ENCODE measurements around the gene PPDPF.
A peak's percentile ranks its signal among the peaks of the same experiment; 100 is the strongest.

PPDPF gene

DNA sequence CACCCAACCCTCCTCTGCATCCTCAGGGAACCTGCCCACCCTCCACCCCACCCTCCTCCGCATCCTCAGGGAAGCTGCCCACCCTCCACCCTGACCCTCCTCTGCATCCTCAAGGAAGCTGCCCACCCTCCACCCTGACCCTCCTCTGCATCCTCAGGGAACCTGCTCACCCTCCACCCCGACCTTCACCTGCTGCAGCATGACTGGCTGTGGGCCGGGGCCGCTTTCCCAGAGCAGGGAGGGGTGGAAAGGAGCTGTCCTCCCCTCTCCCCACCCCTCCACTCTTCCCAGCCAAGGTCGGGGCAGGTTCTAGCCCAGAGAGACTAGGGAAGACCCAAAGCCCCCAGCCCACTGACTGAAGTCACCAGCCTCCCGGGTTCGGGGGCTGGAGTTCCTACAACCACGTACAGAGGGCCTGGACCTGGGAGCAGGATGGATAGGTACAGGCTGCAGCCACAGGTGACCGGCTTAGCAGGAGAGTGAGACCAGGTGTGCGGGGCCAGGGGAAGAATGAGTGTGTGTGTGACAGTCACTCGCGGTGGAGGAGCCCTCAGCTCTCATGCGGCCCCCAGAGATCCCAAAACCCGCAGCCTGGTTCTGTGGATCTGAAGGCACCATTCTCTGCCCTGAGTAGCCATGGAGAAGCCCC, 33.3 kb upstream of the PPDPF start:
- no peak for DNase-seq (ENCODE audit: low read depth in 2 of 3, low spot score in 1 of 3)

DNA sequence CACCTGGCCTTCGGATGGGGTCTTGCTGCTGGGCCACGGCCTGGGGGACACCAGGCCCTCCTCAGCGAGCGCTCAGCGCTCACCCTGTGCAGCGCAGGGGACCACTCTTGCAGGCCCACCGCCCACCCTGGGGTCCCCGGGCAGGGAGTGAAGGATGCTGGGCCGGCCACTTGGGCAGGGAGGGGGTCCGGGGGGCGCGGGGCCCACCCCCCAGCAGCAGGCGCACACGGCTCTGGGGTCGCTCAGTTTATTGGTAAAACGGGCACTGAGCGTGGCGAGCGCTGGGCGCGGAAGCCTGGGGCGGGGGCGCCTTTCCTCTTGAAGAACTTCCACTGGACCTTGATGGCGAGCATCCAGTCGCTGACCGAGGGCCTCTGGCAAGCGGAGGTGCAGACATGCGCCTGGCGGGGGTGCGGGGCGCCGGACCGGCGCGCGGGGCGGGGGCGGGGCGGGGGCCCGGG, 32.8 kb upstream of the PPDPF start:
- DNase-seq (ENCODE audit: low read depth in 2 of 3, low spot score in 1 of 3), result no peak

DNA sequence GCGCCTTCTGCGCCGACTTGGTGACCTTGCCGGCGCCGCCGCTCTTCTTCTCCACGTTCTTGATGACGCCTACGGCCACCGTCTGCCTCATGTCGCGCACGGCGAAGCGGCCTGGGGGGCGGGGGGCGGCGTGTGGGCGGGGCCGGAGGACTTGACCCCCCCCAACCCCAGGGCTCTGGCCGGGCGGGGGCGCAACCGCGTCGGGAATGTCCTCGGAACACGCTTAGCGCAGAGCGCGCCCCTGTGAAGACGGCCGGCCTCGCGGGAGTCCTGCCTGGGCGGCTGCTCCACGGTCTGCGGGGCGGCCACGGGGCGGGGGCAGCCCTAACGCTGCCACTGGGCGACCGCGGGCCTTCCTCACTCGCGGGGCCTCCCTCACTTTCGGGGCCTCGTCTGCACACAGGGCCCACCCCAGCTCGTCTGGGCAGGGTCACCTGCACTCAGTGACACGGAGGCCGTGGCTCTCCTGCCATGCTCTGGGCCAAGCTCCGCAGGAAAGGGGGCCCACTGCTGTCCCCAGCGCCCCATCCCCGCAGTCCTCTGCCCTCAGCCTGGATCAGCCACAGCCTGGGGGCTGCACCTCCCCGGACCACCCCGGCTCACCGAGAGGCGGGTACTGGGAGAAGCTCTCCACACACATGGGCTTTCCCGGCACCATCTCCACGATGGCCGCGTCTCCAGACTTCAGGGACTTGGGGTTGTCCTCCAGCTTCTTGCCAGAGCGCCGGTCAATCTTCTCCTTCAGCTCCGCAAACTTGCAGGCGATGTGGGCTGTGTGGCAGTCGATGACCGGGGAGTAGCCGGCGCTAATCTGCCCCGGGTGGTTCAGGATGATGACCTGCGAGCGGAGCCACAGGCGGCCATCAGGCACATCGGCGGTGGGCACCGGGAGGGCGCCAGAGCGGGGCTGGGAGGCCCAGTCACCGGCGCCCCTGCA, 32.0 kb upstream of the PPDPF start:
- no peak for DNase-seq (ENCODE audit: low read depth in 2 of 3, low spot score in 1 of 3)

DNA sequence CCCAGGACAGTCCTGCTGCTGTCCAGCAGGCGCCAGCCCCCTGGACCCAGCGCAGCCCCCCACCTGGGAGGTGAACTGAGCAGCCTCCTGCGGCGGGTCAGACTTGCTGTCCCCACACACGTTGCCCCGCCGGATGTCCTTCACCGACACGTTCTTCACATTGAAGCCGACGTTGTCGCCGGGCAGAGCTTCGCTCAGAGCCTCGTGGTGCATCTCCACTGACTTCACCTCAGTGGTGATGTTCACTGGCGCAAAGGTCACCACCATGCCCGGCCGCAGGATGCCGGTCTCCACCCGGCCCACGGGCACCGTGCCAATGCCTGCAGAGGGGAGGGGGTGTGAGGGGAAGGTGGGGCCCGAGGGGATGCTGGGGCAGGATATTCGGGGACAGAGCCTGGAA, 30.1 kb upstream of the PPDPF start:
- DNase-seq (ENCODE audit: low read depth in 2 of 3, low spot score in 1 of 3), result no peak

DNA sequence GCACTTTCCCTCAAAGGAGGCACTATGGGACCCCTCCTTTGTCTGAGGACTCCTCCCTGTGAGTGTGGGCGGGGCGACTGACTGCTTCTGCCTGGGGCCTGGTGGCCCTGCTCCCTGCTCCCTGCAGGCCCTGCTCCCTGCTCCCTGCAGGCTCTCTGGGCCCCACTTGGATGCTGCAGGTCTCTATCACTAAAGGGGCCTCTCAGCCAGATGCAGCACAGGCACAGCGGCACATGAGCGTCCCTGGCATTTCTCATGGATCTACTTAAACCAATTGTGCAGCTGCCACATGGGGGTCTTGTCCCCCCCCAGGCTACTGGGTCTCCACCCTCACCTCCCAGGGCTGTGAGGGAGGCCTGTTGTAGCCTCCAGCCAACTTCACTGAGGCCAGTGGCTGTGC, 29.5 kb upstream of the PPDPF start:
- no peak for DNase-seq (ENCODE audit: low read depth in 2 of 3, low spot score in 1 of 3)

DNA sequence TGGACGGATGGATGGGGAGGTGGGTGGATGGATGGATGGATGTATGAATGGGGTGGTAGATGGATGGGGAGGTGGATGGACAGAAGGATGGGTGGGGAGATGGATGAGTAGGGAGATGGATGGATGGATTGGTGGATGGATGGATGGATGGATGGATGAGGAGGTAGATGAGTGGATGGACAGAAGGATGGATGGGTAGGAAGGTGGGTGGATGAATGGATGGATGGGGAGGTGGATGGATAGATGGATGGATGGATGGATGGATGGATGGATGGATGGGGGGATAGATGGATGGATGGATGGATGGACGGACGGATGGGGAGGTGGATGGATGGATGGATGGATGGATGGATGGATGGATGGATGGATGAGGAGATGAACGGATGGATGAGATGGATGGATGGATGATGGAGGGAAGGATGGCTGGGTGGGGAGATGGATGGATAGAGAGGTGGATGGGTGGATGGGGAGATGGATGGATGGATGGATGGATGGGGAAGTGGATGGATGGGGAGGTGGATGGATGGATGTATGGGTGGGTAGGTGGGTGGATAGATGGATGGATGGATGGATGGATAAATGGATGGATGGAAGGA, 28.8 kb upstream of the PPDPF start:
- DNase-seq (ENCODE audit: low read depth in 2 of 3, low spot score in 1 of 3), result no peak

DNA sequence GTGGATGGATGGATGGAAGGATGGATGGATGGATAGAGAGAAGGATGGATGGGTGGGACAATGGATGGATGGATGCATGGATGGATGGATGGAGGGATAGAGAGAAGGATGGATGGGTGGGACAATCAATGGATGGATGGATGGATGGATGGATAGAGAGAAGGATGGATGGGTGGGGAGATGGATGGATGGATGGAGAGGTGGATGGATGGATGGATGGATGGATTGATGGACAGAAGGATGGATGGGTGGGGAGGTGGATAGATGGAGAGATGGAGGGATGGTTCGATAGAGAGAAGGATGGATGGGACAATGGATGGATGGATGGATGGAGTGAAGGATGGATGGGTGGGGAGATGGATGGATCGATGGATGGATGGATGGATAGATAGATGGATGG, 28.0 kb upstream of the PPDPF start:
- no peak for DNase-seq (ENCODE audit: low read depth in 2 of 3, low spot score in 1 of 3)

DNA sequence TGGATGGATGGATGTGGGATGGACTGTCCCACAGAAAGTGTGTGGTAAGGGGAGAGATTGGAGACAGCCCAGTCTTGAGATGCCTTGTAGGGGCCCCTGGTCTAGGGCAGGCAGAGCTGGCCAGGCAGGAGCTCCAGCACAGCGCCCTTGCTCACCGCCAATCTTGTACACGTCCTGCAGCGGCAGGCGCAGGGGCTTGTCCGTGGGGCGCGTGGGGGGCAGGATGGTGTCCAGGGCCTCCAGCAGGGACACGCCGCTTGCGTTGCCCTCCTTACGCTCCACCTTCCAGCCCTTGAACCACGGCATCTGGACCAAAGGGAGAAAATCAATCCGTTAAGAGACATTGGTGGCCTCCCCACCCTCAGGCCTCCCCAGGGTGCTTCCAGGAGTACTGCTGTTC, 27.6 kb upstream of the PPDPF start:
- no peak for DNase-seq (ENCODE audit: low read depth in 2 of 3, low spot score in 1 of 3)

DNA sequence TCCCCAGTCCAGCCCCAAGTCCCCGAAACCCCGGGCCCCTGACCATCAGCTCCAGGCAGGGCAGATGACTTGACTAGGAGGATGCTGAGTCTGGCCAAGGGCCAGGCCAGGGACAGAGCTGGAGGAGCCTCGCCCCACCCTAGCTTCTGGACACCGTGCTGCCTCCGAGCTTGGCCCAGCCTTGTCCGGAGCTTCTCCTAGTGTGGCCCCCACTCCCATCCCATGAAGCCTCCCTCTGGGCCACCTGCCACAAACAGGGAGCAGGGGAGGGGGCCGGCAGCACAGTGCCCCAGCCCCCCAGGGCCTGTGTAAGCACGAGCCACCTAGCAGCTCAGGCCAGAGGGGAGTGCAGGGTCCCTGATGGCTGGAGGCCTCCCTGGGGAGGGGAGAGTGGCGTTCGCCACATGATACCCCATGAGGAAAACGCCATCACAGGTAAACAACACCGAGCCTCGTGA, 27.0 kb upstream of the PPDPF start:
- DNase-seq (ENCODE audit: low read depth in 2 of 3, low spot score in 1 of 3), result no peak

DNA sequence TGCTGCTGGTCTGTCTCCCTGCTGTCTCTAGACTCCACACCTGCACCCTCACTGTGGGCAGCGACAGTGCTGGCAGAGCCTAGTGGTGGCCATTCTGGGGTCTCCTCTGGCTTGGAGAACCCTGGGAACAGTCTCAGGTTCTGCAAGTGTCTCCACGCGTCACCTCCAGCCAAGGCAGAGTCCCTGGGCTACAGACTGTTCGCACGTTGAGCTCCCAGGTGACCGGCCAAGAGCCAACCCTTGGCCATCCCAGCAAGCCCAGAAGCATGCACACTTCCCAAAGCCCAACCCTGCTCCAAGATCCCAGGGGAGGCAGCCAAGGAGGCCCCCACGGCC, 26.5 kb upstream of the PPDPF start:
- DNase-seq (ENCODE audit: low read depth in 2 of 3, low spot score in 1 of 3), result no peak

DNA sequence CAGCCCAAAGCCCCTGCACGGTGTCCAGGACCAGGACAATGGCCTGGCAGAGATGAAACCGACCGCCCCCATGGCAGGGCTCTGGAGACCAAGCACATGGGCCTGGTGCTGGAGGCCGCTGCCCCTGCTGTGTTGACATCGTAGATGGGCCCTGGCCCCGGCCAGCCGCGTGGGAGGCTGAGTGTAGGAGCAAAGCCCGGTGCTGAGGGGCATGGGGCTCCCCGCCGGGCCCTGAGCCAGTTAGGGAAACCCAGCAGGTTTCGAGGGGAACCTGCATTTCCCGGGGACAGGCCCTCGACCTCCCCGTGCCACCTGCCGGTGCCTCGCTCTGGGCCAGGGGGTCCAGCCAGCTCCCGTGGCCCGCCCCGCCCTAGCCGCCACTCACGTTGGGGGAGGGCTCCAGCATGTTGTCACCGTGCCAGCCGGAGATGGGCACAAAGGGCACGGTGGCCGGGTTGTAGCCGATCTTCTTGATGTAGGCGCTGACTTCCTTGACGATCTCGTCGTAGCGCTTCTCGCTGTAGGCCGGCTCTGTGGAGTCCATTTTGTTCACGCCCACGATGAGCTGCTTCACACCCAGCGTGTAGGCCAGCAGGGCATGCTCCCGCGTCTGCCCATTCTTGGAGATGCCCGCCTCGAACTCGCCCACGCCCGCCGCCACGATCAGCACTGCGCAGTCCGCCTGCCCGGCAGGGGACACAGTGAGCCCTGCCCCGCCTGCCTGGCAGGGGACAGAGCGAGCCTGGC, 26.0 kb upstream of the PPDPF start:
- no peak for DNase-seq (ENCODE audit: low read depth in 2 of 3, low spot score in 1 of 3)

DNA sequence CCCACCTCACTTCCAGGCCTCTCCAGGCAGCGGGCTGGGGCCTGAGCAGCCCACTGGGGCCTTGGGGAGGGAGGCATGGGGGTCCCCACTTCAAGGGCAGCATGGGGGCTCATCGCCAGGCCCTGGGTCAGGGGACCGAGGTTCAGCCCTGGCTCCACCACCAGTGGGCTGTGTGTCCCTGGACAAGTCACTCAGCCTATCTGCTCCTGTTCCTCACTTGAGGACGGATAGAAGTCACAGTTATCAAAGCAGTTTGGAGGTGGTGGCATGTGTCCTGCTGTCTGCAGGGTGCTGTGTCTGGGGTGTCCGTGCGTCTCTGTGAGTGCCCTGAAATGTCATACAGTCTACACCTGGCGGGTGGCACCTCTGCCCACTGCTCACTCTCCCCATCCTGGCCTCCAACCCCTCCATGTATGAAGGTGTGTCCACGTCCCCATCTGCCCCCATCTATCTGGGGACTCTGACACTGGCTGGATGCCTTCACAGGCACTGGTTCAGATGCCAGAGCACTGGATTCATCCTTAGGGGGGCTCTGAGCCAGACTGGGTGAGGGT, 25.3 kb upstream of the PPDPF start:
- no peak for DNase-seq (ENCODE audit: low read depth in 2 of 3, low spot score in 1 of 3)

DNA sequence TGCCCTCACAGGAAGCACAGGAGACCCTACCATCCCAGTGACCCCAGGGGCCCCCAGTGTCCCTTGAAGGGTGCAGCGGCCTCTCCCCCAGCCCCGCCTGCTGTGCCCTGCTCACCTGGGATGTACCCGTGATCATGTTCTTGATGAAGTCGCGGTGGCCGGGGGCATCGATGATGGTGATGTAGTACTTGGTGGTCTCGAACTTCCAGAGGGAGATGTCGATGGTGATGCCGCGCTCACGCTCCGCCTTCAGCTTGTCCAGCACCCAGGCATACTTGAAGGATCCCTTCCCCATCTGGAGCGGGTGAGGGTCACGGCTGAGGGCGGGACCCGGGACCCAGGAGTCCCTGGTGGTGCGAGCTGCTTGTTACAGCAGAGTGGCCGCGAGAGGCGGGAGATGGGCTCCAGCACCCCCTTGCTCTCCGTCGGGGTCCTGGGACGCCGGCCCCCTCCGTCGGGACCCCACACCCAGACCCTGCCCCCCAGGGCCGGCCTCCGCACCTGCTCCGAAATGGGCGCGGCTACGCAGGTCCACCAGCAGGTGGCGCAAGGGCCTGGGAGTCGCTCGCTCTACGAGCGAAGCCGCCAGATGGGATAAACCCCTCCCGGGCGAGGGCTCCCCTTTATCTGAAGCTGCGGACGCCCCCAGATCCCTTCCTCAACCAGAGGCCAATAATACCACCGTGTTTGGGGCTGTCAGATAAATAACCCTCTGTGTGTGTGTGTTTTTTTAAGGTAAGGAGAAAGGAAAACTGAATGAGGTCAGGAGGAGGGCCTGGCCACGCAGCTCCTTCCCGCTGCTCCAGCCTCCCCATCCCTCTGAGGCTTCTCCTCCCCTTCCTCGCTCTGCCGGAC, 24.6 kb upstream of the PPDPF start:
- peak; percentile 41 to 83 (median 66) for DNase-seq (ENCODE audit: low read depth in 2 of 3, low spot score in 1 of 3)

DNA sequence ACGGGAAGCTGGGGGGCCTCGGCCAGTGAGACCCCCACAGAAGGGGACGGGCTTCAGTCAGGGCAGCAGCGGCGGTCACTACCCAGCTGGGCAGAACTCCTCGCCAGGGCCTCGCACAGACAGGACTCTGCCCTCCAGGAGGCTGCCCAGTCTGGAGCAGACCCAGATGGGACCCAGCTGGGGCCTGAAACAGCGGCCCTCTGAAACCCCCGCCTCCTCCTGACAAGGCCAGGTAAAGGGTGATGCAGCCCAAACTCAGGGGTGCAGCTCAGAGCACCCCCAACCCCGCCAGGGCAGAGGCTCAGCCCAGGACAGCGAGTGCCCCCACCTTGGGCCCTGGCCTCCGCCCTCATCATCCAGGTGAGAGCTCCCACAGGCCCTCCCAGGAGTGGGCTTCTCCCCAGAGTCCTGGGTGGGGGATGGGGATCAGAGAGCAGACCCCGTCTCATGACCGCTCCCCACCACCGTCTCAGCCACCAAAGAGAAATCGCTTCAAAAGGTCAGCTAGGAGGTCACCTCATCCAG, 23.9 kb upstream of the PPDPF start:
- DNase-seq (ENCODE audit: low read depth in 2 of 3, low spot score in 1 of 3), result no peak

DNA sequence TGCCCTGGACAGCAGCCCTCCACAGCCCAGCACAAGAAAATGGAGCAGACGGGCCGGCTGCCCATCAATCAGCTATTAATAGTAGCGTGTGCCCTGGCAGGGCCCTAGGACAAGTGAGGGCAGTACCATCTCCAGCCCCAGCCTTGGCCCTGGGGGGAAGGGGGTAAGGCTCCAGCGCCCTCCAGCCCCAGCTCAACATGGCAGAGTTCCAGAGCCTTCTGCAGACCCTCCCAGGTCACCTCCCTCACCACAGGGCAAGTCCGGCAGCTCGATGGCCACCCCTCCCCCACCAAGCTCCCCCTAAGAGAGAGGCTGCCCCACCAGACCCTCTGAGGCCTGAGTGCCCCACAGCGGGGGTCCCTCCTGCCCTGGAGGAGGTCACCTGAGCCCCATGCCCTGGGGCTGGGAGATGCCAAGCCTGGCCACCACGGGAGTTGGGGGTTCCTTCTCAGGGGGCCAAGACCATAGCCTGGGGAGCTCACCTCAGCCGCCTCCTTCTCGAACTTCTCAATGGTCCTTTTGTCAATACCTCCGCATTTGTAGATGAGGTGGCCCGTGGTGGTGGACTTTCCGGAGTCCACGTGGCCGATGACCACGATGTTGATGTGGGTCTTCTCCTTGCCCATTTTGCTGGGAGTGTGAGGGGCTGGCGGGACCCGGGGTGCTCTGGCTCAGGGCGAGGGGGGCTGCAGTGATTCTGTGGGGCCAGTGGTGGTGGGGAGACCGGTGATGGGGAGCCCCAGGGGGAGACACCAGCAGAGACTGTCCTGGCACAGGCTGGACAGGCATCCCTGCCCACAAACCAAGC, 23.2 kb upstream of the PPDPF start:
- no peak for DNase-seq (ENCODE audit: low read depth in 2 of 3, low spot score in 1 of 3)

DNA sequence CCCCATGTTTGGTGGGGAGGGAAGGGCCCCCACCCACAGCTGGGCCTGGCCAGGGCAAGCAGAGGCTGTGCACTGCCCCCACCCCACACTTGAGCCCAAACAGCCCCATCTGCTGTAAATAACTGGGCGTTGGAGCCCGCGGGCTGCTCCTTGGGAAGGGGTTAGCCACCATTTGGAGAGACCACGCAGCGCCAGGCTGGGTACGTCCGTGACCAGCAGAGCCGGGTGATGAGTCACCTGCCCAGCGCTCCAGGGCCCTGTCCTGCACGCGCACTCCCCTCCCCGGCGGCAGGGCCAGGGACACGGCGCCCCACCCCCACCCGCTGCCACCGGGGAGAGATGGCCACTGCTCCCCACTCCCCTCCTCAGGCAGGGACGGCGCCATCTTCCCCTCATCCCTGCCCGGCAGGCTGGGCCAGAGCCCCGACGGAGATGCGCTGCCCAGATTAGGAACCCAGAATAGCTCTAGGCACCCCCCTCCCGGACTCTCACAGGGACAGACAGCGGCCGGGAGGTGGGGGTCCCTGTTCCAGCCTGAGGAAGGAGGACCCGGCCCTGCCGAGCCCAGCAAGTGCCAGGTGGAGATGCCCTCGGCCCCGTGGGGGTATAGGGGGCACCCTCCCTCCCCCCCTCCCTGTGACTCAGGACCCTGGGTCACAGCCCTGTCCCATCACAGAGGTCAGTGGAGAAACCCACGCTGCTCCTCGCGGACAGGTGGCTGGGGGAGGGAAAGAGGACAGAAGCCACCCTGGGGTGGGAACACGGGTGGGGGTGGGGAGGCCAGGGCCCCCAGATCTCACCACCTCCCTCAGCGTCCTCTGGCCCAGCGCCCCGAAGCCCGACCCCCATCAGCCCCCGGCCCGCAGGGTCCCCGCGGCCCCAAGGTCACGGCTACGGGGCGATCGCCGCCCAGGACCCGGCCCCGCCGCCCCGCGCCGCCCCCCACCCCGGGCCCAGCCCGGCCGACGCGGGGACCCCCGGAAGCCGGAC, 22.3 kb upstream of the PPDPF start:
- no peak for DNase-seq (ENCODE audit: low read depth in 2 of 3, low spot score in 1 of 3)

DNA sequence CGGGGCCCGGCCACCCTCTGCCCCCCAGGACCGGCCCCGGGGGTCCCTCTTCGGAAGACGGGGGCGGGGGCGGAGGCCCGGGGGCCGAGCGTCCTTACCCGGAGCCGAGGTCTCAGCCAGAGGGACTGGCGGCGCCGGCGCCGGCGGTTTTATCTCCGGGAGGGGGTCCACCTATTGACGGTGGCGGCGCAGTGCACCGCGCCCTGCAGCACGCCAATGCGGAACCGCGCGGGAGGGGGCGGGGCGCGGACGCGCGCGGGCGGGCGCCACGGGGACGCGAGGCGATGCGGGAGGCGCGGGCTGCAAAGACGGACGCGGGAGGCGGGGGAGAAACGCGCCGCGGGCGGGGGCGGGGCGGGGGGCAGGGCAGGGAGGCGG, 21.6 kb upstream of the PPDPF start, which contains the start of gene EEF1A2:
Gene EEF1A2, minus strand, starts transcription at position 124 of the 378 bp plus-strand sequence. CDS start 1,320 bp downstream, outside the sequence.
- DNase-seq (ENCODE audit: low read depth in 2 of 3, low spot score in 1 of 3), result no peak

Measured in stimulated activated CD4-positive, alpha-beta T cell treated with anti-CD3 and anti-CD28 coated beads, Interleukin-12 subunit alpha, Interleukin-12 subunit beta, amount 100 ng/mL, for 48 hours (primary cell).